Activated CD8-positive, alpha-beta memory T cell treated with anti-CD3 and anti-CD28 coated beads, Interleukin-2, amount 50 U/mL, for 24 hours (primary cell): ENCODE data around the gene MAML1.

Source experiments
- DNase-seq: peaks from one replicate; pipeline ENCODE4 v3.0.0-alpha.2; 2020; ENCODE audit errors: extremely low read depth

Gene MAML1

DNA sequence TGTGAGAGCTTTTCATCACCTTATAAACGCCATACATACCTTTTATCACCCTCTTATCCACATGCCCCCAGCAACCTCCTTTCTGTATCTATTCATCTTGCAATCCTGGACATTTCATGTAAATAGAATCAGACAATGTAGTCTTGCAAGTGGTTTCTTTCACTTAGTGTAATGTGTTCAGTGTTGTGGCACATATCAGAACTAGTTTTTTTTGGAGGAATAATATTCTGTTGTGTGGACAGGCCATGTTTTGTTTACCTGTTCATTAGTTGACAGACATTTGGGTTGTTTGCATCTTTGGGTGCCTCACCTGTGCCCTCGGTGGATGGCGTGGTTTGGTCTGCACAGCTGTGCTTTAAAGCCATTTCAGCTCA lies 89.4 kb downstream of the MAML1 start:
- DNase-seq = no peak

DNA sequence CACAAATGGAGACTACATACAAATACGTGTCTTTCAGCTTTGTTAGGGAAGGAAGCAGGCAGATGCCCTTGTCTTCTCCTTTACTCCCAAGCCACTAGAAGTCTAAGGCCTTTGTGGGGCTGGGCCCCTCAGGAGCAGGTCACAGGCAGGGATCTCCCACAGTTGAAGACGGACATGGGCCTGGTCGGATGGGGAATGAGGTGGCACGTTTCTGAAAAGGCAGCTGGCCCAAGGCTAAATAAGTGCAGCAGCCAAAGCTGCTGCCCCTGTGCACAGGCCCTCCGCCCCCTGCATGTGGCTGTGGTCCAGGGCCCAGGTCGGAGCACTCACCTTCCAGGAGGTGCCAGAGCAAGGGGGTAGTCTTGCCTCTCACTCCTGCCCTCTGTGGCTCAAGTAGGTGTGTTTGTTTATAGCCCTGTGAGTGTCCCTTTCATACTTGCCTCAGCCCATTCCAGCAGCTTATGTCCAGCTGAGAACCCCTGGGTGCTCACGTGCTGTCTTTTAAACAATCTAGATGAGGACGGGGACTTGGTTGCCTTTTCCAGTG lies 89.9 kb downstream of the MAML1 start:
- DNase-seq = no peak

DNA sequence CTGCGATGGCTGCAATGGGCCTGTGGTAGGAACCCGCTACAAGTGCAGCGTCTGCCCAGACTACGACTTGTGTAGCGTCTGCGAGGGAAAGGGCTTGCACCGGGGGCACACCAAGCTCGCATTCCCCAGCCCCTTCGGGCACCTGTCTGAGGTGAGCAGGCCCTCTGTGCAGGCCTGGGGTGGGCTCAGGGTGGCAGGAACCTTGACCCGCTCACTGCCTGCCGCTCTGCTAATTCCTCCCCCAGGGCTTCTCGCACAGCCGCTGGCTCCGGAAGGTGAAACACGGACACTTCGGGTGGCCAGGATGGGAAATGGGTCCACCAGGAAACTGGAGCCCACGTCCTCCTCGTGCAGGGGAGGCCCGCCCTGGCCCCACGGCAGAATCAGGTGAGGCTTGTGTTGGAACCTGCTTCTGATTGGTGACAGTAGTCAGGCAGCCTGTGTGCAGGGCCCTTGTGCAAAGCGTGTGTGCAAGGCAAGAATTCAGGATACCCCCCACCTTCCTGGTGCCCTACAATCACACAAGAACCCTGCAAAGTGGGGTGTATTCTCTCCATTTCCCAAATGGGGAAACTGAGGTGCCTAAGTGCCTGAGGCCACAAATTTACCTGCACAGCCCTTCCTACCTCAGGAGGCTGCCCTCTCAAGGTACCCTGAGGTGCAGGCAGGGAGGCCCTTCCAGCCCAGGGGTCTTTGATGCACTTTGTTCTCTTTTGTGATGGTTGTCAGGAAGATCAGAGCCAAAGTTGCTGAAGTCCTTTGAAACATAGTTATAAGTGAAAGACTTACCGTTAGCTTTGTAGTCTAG lies 91.5 kb downstream of the MAML1 start:
- no peak for DNase-seq

DNA sequence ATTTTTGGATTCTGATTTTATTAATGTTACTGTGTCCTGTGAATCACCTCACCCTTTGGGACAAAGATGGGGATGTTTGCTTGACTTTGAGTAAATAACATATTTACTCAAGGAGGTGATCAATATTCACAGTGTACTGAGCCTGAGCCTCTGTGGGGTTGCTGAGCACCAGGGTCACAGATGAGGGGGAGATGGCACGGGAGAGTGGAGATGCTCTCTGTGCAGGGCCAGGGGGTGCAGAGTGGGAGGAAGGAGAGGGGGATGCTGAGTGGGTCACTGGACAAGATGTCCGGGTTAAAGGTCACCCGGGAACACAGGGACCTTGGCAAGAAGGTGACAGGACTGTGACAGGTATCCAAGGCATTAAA lies 92.1 kb downstream of the MAML1 start:
- no peak for DNase-seq

DNA sequence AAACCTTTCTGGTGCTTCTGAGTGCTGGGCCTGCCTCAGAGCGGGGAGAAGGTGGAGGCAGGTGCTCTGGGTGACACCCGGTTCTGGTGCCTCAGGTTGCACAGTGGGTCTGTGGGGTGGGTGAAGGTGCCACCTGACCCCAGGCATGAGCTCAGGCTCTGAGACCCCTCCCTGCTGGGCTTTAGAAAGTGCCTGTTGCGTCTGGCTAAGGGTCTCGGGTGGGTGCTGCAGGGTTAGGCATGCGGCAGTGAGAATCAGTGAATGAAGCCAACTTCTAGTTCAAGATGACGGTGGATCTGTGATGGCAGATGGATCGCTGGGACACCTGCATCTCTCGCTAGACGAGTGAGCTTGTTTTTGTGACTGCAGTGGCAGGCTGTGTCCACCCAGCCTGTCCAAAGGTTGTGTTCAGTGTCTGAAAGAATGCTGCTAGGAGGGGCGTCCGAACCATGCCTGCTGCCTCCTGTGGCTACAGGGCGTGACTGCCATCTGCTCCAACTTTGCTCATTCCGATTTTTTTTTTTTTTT lies 93.1 kb downstream of the MAML1 start:
- no peak for DNase-seq
